DOHH2 (cell line): ENCODE data around the gene SMCO4.

ENCODE experiments used
- CTCF ChIP-seq: fragments of 200-600 bp; sonication (generic); IDR thresholded peaks from one replicate; pipeline ENCODE4 v1.5.1; 2014; ENCODE audit warnings: antibody characterized with exemption, mild to moderate bottlenecking, low read depth, low read length; ENCODE audit not compliant: poor library complexity, severe bottlenecking
- EZH2phosphoT487 ChIP-seq: fragments of 200-600 bp; sonication (generic); IDR thresholded peaks from 2 replicates; pipeline ENCODE4 v1.6.1; 2017; ENCODE audit warnings: borderline replicate concordance, mild to moderate bottlenecking, antibody characterized with exemption, low read length, moderate library complexity, mixed read lengths

GRCh38 chr11:93572621-93573020, 29.4 kb upstream of the SMCO4 start:
- TF ChIP-seq CTCF = no peak
- TF ChIP-seq EZH2phosphoT487 = no peak
